Measurements from ENCODE around the gene CDK5R1.
"Not testable (repeated sequence)": the region's sequence is repeated elsewhere in the genome, so short reads cannot be mapped to it uniquely, and the experiment has no call there.

GRCh38 chr17:32450379-32450778 is 36.4 kb upstream of the CDK5R1 start:
- TF ChIP-seq CTCF (conservative IDR thresholded peaks at IDR 0.05 in 1 of 2, IDR thresholded peaks at IDR 0.05 in 1 of 2; ENCODE audit: low read depth in 1 of 2, low read length in 2 of 2); EZH2 (IDR thresholded peaks at IDR 0.05; ENCODE audit: low read length, missing control alignments): not testable (repeated sequence)

All from fibroblast of lung (primary cell).